ENCODE data around the gene ALPK1.
A peak's percentile ranks its signal among the peaks of the same experiment; 100 is the strongest.

Gene ALPK1

DNA sequence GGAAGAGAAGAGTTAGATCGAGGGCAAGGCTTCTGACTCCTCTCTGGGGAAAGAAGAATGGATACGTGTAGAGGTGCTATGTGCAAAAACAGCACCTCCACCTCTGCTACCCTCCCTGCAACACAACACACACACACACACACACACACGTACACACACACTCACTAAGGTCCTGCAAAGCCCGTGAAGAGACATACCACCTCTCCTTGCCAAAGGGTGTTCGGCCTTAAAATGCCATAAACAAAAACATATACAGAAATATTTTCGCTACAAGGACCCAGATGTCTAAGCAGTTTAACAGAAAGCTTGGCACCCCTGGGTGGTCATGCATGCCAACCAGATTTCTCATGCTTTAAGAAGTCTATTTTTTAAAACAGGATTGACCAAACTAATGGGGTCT, 13.0 kb upstream of the ALPK1 start:
- no peak for TF ChIP-seq CTCF (IDR thresholded peaks at IDR 0.05; ENCODE audit: low read depth, low read length, missing control alignments)
- no peak for DNase-seq (ENCODE audit: low read depth)
- peak overlapping the region; percentile 67 for H3K4me3 ChIP-seq (ENCODE audit: low read depth, low read length)
- in situ Hi-C loops (cut with HindIII; ENCODE audit: low sequenced_read_pairs) = no loop called here

- DNase-seq (ENCODE audit: low read depth) = no peak
- peak overlapping the region; percentile 67 for H3K4me3 ChIP-seq (ENCODE audit: low read depth, low read length)
- in situ Hi-C loops (cut with HindIII; ENCODE audit: low sequenced_read_pairs) = no loop called here
- no peak for TF ChIP-seq CTCF (IDR thresholded peaks at IDR 0.05; ENCODE audit: low read depth, low read length, missing control alignments)
Observed at GRCh38 chr4:112284662-112285411, 12.3 kb upstream of the ALPK1 start.

- no peak for DNase-seq (ENCODE audit: low read depth)
- in situ Hi-C loops (cut with HindIII; ENCODE audit: low sequenced_read_pairs) = no loop called here
Observed at GRCh38 chr4:112287258-112287989, 9.7 kb upstream of the ALPK1 start.

GRCh38 chr4:112288455-112288854, 8.7 kb upstream of the ALPK1 start:
- H3K4me3 ChIP-seq (ENCODE audit: low read depth, low read length) = no peak overlapping the region
- TF ChIP-seq CTCF (IDR thresholded peaks at IDR 0.05; ENCODE audit: low read depth, low read length, missing control alignments) = no peak
- DNase-seq (ENCODE audit: low read depth) = no peak
- in situ Hi-C loops (cut with HindIII; ENCODE audit: low sequenced_read_pairs) = no loop called here

More at GRCh38 chr4:112287258-112287989, 9.7 kb upstream of the ALPK1 start:
- no peak overlapping the region for H3K4me3 ChIP-seq (ENCODE audit: low read depth, low read length)
- no peak for TF ChIP-seq CTCF (IDR thresholded peaks at IDR 0.05; ENCODE audit: low read depth, low read length, missing control alignments)

GRCh38 chr4:112289407-112290253, 7.5 kb upstream of the ALPK1 start:
- H3K4me3 ChIP-seq (ENCODE audit: low read depth, low read length) = no peak overlapping the region
- DNase-seq (ENCODE audit: low read depth) = no peak
- TF ChIP-seq CTCF (IDR thresholded peaks at IDR 0.05; ENCODE audit: low read depth, low read length, missing control alignments) = no peak
- in situ Hi-C loops (cut with HindIII; ENCODE audit: low sequenced_read_pairs) = no loop called here

GRCh38 chr4:112290341-112290740, 6.8 kb upstream of the ALPK1 start:
- in situ Hi-C loops (cut with HindIII; ENCODE audit: low sequenced_read_pairs) = no loop called here
- no peak for TF ChIP-seq CTCF (IDR thresholded peaks at IDR 0.05; ENCODE audit: low read depth, low read length, missing control alignments)
- H3K4me3 ChIP-seq (ENCODE audit: low read depth, low read length) = no peak overlapping the region
- DNase-seq (ENCODE audit: low read depth) = no peak
